Upper lobe of left lung (tissue), 6 donors: Measurements from ENCODE around the gene USP24. TPM values are rescaled to one million over a fixed set of nuclear protein-coding genes. Genes with fewer than 3 reads are reported as not detected.

ENCODE experiments used
- ATAC-seq, 2 donors: fragments of 200-7000 bp; cut with Tn5 transposase; one replicate each; pipeline ENCODE4 v1.9.1; 2022; ENCODE audit warnings: mild to moderate bottlenecking in 2 of 2, moderate library complexity in 2 of 2; ENCODE audit not compliant: low FRiP score in 2 of 2
- DNase-seq, 2 donors: peaks; one replicate each; pipeline ENCODE4 v3.0.0-alpha.2; 2019 to 2020
- H3K27ac ChIP-seq, 4 donors: fragments of 200-600 bp; sonication (generic); one replicate each; pipeline ENCODE4 v1.5.1; 2016 to 2019
- H3K27me3 ChIP-seq, 4 donors: fragments of 200-600 bp; sonication (generic); one replicate each; pipeline ENCODE4 v1.5.1; 2017 to 2019
- H3K36me3 ChIP-seq, 4 donors: fragments of 200-600 bp; sonication (generic); one replicate each; pipeline ENCODE4 v1.5.1; 2016 to 2019
- H3K4me1 ChIP-seq, 4 donors: fragments of 200-600 bp; sonication (generic); one replicate each; pipeline ENCODE4 v1.5.1; 2018 to 2019
- H3K4me3 ChIP-seq, 4 donors: fragments of 200-600 bp; sonication (generic); one replicate each; pipeline ENCODE4 v1.5.1; 2017 to 2019; ENCODE audit warnings: mild to moderate bottlenecking in 2 of 4, moderate library complexity in 1 of 4
- H3K9me3 ChIP-seq, 4 donors: fragments of 200-600 bp; sonication (generic); one replicate each; pipeline ENCODE4 v1.5.1; 2018 to 2019
- EP300 ChIP-seq, 4 donors: sonication (generic); formaldehyde crosslinking; IDR thresholded peaks; one replicate each; pipeline ENCODE4 v1.5.1; 2017; ENCODE audit warnings: antibody characterized with exemption in 4 of 4, control low read depth in 2 of 4
- POLR2A ChIP-seq, 4 donors: fragments of 450-650 bp; IDR thresholded peaks; one replicate each; pipeline ENCODE4 v1.5.1; 2016 to 2017; ENCODE audit warnings: antibody characterized with exemption in 4 of 4, mild to moderate bottlenecking in 2 of 4
- POLR2AphosphoS5 ChIP-seq, 2 donors: sonication (generic); formaldehyde crosslinking; IDR thresholded peaks; one replicate each; pipeline ENCODE4 v1.5.1; 2017; ENCODE audit warnings: antibody characterized with exemption in 2 of 2
- WGBS, 2 donors: methylation state at CpG; one replicate each; pipeline ENCODE4 v1.1.5; 2017 to 2018; 5-methylcytosine and 5-hydroxymethylcytosine counted together
- total RNA-seq, 6 donors: library from RNA; depleted of rRNA in 4 of 6; stranded (reverse); fragments of >200 nt in 4 of 6; gene quantifications; one replicate each; pipeline versions ENCODE4 v1.1.0 to v1.2.1, GENCODE V29; 2016 to 2021
- TF ChIP-seq, protein P1 (sequence below), 6 experiments: fragments of 450-650 bp in 4 of 6; fragments of 200-600 bp in 2 of 6; sonication (generic) in 2 of 6; IDR thresholded peaks; one replicate each; pipeline ENCODE4 v1.5.1; 2016 to 2019; ENCODE audit warnings: antibody characterized with exemption in 6 of 6
- donor health status: DM: no; HTN: no; CAD: no; lungs with moderate emphysema.
- donor health status: DM: no; HTN: yes; CAD: no; lungs with severe emphysema.

The USP24 gene
- total RNA-seq, 6 donors from 2014 or later: 31.9 to 57.6 (median 41.9) TPM

- H3K4me1 ChIP-seq: peaks cover 0 to 27% (median 8%) of the 10 kb centered on the region in 4 donors
- H3K27me3 ChIP-seq: peaks cover 0 to 8% (median 0%) of the 10 kb centered on the region in 4 donors
- H3K36me3 ChIP-seq: no peaks in the 10 kb centered on the region
- TF ChIP-seq, protein P1, sequence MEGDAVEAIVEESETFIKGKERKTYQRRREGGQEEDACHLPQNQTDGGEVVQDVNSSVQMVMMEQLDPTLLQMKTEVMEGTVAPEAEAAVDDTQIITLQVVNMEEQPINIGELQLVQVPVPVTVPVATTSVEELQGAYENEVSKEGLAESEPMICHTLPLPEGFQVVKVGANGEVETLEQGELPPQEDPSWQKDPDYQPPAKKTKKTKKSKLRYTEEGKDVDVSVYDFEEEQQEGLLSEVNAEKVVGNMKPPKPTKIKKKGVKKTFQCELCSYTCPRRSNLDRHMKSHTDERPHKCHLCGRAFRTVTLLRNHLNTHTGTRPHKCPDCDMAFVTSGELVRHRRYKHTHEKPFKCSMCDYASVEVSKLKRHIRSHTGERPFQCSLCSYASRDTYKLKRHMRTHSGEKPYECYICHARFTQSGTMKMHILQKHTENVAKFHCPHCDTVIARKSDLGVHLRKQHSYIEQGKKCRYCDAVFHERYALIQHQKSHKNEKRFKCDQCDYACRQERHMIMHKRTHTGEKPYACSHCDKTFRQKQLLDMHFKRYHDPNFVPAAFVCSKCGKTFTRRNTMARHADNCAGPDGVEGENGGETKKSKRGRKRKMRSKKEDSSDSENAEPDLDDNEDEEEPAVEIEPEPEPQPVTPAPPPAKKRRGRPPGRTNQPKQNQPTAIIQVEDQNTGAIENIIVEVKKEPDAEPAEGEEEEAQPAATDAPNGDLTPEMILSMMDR (IDR thresholded peaks at IDR 0.05): no peak
- WGBS, 2 donors: 11 to 29% methylated on average over 32 to 47 of the region's 49 CpGs
- DNase-seq (peak in 1 of 2 donors; percentile 51), ATAC-seq (peak; percentile 7 to 19)
- peak overlapping the region in 3 of 4 donors; percentile 55 to 81 (median 73) for H3K27ac ChIP-seq
- no peaks in the 10 kb centered on the region for H3K9me3 ChIP-seq
- peak overlapping the region in 3 of 4 donors; percentile 41 to 57 (median 46) for H3K4me3 ChIP-seq
Observed at GRCh38 chr1:55040083-55040932, 174.9 kb downstream of the USP24 start.

GRCh38 chr1:55039342-55040082 is 175.7 kb downstream of the USP24 start, which contains the start of gene PCSK9:
TSS of gene PCSK9 (plus strand) at chr1:55039548. CDS start at chr1:55039838, 290 bp downstream.
- Histone ChIP-seq H3K4me3 (peak within 1 kb of the TSS in 3 of 4 donors; percentile 41 to 57 (median 46)), H3K36me3 (no peaks in the 10 kb centered on the region), H3K9me3 (no peaks in the 10 kb centered on the region), H3K27me3 (peaks cover 0 to 8% (median 0%) of the 10 kb centered on the region in 4 donors), H3K4me1 (peaks cover 0 to 27% (median 8%) of the 10 kb centered on the region in 4 donors), H3K27ac (peak within 1 kb of the TSS in 3 of 4 donors; percentile 55 to 81 (median 73))
- peak; percentile 66 to 79 for ATAC-seq
- WGBS, 2 donors: 2 to 3% methylated on average over 11 to 43 of the region's 67 CpGs
- DNase-seq: peak; percentile 70 to 90
- TF ChIP-seq POLR2AphosphoS5 (IDR thresholded peaks at IDR 0.05) (peak in 1 of 2 donors; percentile 86), POLR2A (IDR thresholded peaks at IDR 0.05) (peak in 2 of 4 donors; percentile 62 to 64), EP300 (IDR thresholded peaks at IDR 0.05) (peak in 1 of 4 donors; percentile 72)
- TF ChIP-seq, protein P1 (IDR thresholded peaks at IDR 0.05): no peak

DNA sequence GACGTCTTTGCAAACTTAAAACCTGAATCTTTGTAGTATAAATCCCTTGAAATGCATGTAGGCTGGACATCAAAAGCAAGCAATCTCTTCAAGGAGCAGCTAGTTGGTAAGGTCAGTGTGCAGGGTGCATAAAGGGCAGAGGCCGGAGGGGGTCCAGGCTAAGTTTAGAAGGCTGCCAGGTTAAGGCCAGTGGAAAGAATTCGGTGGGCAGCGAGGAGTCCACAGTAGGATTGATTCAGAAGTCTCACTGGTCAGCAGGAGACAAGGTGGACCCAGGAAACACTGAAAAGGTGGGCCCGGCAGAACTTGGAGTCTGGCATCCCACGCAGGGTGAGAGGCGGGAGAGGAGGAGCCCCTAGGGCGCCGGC is 176.2 kb downstream of the USP24 start:
- WGBS, 2 donors: 29 to 39% methylated on average over 9 of the region's 9 CpGs
- H3K4me3 ChIP-seq: peak overlapping the region in 3 of 4 donors; percentile 41 to 57 (median 46)

GRCh38 chr1:55038552-55038838 is 176.7 kb downstream of the USP24 start:
- peaks cover 0 to 27% (median 8%) of the 10 kb centered on the region in 4 donors for H3K4me1 ChIP-seq
- WGBS, 2 donors: 89 to 91% methylated on average over 3 of the region's 3 CpGs
- ATAC-seq: no peak

More for the DNA sequence above, 176.2 kb downstream of the USP24 start:
- Histone ChIP-seq H3K9me3 (no peaks in the 10 kb centered on the region), H3K27me3 (peaks cover 0 to 8% (median 0%) of the 10 kb centered on the region in 4 donors), H3K27ac (peak overlapping the region in 2 of 4 donors; percentile 73 to 81), H3K36me3 (no peaks in the 10 kb centered on the region), H3K4me1 (peaks cover 0 to 27% (median 8%) of the 10 kb centered on the region in 4 donors)
- TF ChIP-seq POLR2AphosphoS5 (IDR thresholded peaks at IDR 0.05): no peak
- TF ChIP-seq, protein P1 (IDR thresholded peaks at IDR 0.05): no peak
- no peak for TF ChIP-seq EP300 (IDR thresholded peaks at IDR 0.05)
- no peak for TF ChIP-seq POLR2A (IDR thresholded peaks at IDR 0.05)
- ATAC-seq (no peak), DNase-seq (no peak)

More at GRCh38 chr1:55038552-55038838, 176.7 kb downstream of the USP24 start:
- H3K36me3 ChIP-seq: no peaks in the 10 kb centered on the region
- H3K27me3 ChIP-seq: peaks cover 0 to 8% (median 0%) of the 10 kb centered on the region in 4 donors
- no peaks in the 10 kb centered on the region for H3K9me3 ChIP-seq
- no peak for DNase-seq
- no peak overlapping the region for H3K4me3 ChIP-seq
- TF ChIP-seq, protein P1 (IDR thresholded peaks at IDR 0.05): no peak
- TF ChIP-seq POLR2AphosphoS5 (IDR thresholded peaks at IDR 0.05) (no peak), POLR2A (IDR thresholded peaks at IDR 0.05) (no peak), EP300 (IDR thresholded peaks at IDR 0.05) (no peak)
- H3K27ac ChIP-seq: no peak overlapping the region
